GM12874 (cell line): ENCODE results near the gene ARID1B.

ENCODE experiments used
- CTCF ChIP-seq: IDR thresholded peaks from 2 replicates; pipeline ENCODE4 v1.5.1; 2011; ENCODE audit warnings: low read depth, mild to moderate bottlenecking, control low read depth, low read length, moderate library complexity; ENCODE audit not compliant: insufficient read depth

ARID1B gene

GRCh38 chr6:157185986-157186385, 408.8 kb downstream of the ARID1B start:
- no peak for TF ChIP-seq CTCF

GRCh38 chr6:157186785-157187181, 409.6 kb downstream of the ARID1B start:
- TF ChIP-seq CTCF: no peak

- no peak for TF ChIP-seq CTCF
Observed at GRCh38 chr6:157187182-157188083, 410.3 kb downstream of the ARID1B start.

- TF ChIP-seq CTCF: no peak
Observed at GRCh38 chr6:157188213-157188612, 411.0 kb downstream of the ARID1B start.

GRCh38 chr6:157193443-157193996, 416.3 kb downstream of the ARID1B start:
- no peak for TF ChIP-seq CTCF

GRCh38 chr6:157194110-157194509, 416.9 kb downstream of the ARID1B start:
- TF ChIP-seq CTCF: no peak

- no peak for TF ChIP-seq CTCF
Observed at GRCh38 chr6:157194643-157195042, 417.5 kb downstream of the ARID1B start.
